ENCODE measurements around the gene RBM14. TPM values are rescaled to one million over a fixed set of nuclear protein-coding genes. Genes with fewer than 3 reads are reported as not detected.

RBM14 gene
- total and polyA plus RNA-seq, 9 of the 15 experiments (the other 6 are each of a cell fraction or from before 2014, with no cell fraction given) = 5.5 to 131 (median 42.6) TPM

DNA sequence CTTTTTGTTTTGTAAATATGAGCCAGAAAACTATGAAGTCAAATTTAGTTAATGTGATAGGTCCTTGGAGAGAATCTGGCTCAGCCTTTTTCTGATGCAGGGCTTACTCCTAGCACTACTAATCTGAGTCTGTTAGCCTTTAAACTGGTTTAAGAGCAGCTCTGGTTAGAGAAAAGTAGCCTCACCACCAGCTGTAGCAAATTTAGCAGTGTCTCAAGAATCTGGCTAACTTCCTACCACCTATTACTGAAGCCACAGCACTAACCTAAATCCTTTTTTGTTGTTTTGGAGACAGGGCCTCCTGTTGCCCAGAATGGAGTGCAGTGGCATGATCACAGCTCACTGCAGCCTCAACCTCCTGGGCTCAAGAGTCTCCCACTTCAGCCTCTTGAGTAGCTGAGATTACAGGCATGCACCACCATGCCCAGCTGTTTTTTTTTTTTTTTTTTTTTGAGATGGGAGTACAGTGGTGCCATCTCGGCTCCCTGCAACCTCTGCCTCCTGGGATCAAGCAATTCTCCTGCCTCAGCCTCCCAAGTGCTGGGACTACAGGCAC lies 47.4 kb downstream of the RBM14 start:
- CTCF ChIA-PET (ENCODE audit: low intra/inter-chr PET ratio) = no interaction called here
- H3K79me2 ChIP-seq (ENCODE audit: control insufficient read depth, insufficient read depth, low read length) = peaks cover 58% of the 10 kb centered on the region
- BruUV-seq (replicated peaks) = no TSS peak
- TF ChIP-seq NCOA1 (IDR thresholded peaks at IDR 0.05; ENCODE audit: low read depth) (no peak), ZNF830 (CRISPR knock-in tag; IDR thresholded peaks at IDR 0.05) (no peak), ZNF174 (CRISPR knock-in tag; IDR thresholded peaks at IDR 0.05) (no peak), JUND (IDR thresholded peaks at IDR 0.05; ENCODE audit: borderline replicate concordance, low read depth, low read length) (no peak), JUND (tag; IDR thresholded peaks at IDR 0.05; ENCODE audit: borderline replicate concordance, low read depth, low read length) (no peak), ZBTB17 (CRISPR knock-in tag; IDR thresholded peaks at IDR 0.05) (no peak), ETV6 (IDR thresholded peaks at IDR 0.05; ENCODE audit: borderline replicate concordance in 1 of 2, low read depth in 2 of 2, low read length in 1 of 2) (no peak), ETV6 (CRISPR knock-in tag; IDR thresholded peaks at IDR 0.05; ENCODE audit: borderline replicate concordance) (no peak), ZNF121 (CRISPR knock-in tag; conservative IDR thresholded peaks at IDR 0.05) (no peak), RNF2 (IDR thresholded peaks at IDR 0.05) (no peak), ZNF717 (CRISPR knock-in tag; IDR thresholded peaks at IDR 0.05) (no peak), HNRNPLL (IDR thresholded peaks at IDR 0.05; ENCODE audit: low read depth, low read length, poor library complexity, severe bottlenecking) (no peak), PYGO2 (tag; IDR thresholded peaks at IDR 0.05) (no peak)
- TF ChIP-seq, protein P1, sequence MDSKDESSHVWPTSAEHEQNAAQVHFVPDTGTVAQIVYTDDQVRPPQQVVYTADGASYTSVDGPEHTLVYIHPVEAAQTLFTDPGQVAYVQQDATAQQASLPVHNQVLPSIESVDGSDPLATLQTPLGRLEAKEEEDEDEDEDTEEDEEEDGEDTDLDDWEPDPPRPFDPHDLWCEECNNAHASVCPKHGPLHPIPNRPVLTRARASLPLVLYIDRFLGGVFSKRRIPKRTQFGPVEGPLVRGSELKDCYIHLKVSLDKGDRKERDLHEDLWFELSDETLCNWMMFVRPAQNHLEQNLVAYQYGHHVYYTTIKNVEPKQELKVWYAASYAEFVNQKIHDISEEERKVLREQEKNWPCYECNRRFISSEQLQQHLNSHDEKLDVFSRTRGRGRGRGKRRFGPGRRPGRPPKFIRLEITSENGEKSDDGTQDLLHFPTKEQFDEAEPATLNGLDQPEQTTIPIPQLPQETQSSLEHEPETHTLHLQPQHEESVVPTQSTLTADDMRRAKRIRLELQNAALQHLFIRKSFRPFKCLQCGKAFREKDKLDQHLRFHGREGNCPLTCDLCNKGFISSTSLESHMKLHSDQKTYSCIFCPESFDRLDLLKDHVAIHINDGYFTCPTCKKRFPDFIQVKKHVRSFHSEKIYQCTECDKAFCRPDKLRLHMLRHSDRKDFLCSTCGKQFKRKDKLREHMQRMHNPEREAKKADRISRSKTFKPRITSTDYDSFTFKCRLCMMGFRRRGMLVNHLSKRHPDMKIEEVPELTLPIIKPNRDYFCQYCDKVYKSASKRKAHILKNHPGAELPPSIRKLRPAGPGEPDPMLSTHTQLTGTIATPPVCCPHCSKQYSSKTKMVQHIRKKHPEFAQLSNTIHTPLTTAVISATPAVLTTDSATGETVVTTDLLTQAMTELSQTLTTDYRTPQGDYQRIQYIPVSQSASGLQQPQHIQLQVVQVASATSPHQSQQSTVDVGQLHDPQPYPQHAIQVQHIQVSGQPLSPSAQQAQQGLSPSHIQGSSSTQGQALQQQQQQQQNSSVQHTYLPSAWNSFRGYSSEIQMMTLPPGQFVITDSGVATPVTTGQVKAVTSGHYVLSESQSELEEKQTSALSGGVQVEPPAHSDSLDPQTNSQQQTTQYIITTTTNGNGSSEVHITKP (IDR thresholded peaks at IDR 0.05; ENCODE audit: partially characterized antibody) = no peak
- TF ChIP-seq, protein P2, sequence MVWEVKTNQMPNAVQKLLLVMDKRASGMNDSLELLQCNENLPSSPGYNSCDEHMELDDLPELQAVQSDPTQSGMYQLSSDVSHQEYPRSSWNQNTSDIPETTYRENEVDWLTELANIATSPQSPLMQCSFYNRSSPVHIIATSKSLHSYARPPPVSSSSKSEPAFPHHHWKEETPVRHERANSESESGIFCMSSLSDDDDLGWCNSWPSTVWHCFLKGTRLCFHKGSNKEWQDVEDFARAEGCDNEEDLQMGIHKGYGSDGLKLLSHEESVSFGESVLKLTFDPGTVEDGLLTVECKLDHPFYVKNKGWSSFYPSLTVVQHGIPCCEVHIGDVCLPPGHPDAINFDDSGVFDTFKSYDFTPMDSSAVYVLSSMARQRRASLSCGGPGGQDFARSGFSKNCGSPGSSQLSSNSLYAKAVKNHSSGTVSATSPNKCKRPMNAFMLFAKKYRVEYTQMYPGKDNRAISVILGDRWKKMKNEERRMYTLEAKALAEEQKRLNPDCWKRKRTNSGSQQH (CRISPR knock-in tag; IDR thresholded peaks at IDR 0.05) = no peak

More for the DNA sequence above, 47.4 kb downstream of the RBM14 start:
- intact Hi-C loops (cut with micrococcal nuclease) = no loop called here
- FAIRE-seq (no peak), DNase-seq (ENCODE audit: extremely low read depth in 1 of 4, low spot score in 3 of 4) (no peak), ATAC-seq (no peak)
- H3K27ac ChIP-seq (ENCODE audit: extremely low read depth, low read depth, low read length) = no peak overlapping the region
- POLR2A ChIA-PET = interaction anchor here (0.7 to 7.8 kb wide), 4 partner anchors 14 to 1366 kb away, joined by 4 to 83 read pairs (median 6); partner anchors contain the start of gene RBM4B
- no peaks in the 10 kb centered on the region for H3K9me3 ChIP-seq (replicated peaks; ENCODE audit: control insufficient read depth, insufficient read depth, low read depth, low read length)
- H3K4me3 ChIP-seq = no peak overlapping the region
- no peak overlapping the region for H3K9ac ChIP-seq (ENCODE audit: insufficient read depth in 1 of 2, low read depth in 2 of 2, low read length in 2 of 2)
- peaks cover 0 to 7% of the 10 kb centered on the region in 2 experiments; a peak in 3 of 5 replicates for H3K4me1 ChIP-seq (replicated peaks in 1 of 2; ENCODE audit: control insufficient read depth in 2 of 2, insufficient read depth in 2 of 2, low read length in 2 of 2)
- H3K9me1 ChIP-seq (ENCODE audit: control insufficient read depth, insufficient read depth, low read length) = peaks cover 3% of the 10 kb centered on the region
- no peak overlapping the region for H3K4me2 ChIP-seq (ENCODE audit: insufficient read depth, low read length)
- no peaks in the 10 kb centered on the region for H3K27me3 ChIP-seq (ENCODE audit: control insufficient read depth in 2 of 2, insufficient read depth in 2 of 2, low read length in 2 of 2)
- no peak overlapping the region for H2AFZ ChIP-seq (ENCODE audit: low read depth, low read length)
- H3K36me3 ChIP-seq (ENCODE audit: control insufficient read depth, insufficient read depth, low read length) = peaks cover 75% of the 10 kb centered on the region
- peaks cover 10% of the 10 kb centered on the region; the same call in 1 of the 2 replicates for H4K20me1 ChIP-seq (replicated peaks; ENCODE audit: control insufficient read depth, insufficient read depth, low read length)
- no CpG with 5 or more reads among the region's 1 CpG for WGBS (ENCODE audit: insufficient coverage, low coverage, missing lambda C conversion rate)
- in situ Hi-C loops (cut with MboI) = no loop called here

All from K562 (cell line).